Fibroblast of lung (primary cell): ENCODE measurements around the gene CCDC87.

ENCODE experiments used
- EZH2 ChIP-seq: IDR thresholded peaks from 2 replicates; pipeline ENCODE4 v1.5.1; 2012; ENCODE audit warnings: low read length, control low read depth, mild to moderate bottlenecking; ENCODE audit errors: missing control alignments
- TF ChIP-seq, protein P1 (sequence below), 2 donors: IDR thresholded peaks in 1 of 2; conservative IDR thresholded peaks in 1 of 2; 1 replicate in 1 of 2; 2 replicates in 1 of 2; pipeline ENCODE4 v1.5.1; 2011 to 2012; ENCODE audit warnings: low read length in 2 of 2, control low read depth in 1 of 2, inconsistent platforms in 1 of 2, low read depth in 1 of 2, mild to moderate bottlenecking in 1 of 2

DNA sequence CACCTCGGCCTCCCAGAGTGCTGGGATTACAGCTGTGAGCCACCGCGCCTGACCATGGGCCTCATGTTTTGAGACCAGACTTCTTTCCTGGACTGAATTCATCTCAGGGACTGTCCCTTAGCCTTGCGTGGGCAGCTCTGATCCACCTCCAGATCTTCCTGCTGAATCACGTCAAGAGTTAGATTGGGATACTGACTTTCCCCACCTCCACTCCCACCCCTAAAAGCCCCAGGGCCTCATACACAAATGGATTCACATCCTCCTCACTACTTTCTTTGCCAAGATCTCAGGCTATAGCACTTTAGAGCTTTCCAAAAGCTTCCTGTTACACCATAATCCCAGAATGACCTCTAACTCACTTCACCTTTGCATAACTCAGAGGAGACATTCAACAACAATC lies 12.1 kb downstream of the CCDC87 start:
- TF ChIP-seq, protein P1, sequence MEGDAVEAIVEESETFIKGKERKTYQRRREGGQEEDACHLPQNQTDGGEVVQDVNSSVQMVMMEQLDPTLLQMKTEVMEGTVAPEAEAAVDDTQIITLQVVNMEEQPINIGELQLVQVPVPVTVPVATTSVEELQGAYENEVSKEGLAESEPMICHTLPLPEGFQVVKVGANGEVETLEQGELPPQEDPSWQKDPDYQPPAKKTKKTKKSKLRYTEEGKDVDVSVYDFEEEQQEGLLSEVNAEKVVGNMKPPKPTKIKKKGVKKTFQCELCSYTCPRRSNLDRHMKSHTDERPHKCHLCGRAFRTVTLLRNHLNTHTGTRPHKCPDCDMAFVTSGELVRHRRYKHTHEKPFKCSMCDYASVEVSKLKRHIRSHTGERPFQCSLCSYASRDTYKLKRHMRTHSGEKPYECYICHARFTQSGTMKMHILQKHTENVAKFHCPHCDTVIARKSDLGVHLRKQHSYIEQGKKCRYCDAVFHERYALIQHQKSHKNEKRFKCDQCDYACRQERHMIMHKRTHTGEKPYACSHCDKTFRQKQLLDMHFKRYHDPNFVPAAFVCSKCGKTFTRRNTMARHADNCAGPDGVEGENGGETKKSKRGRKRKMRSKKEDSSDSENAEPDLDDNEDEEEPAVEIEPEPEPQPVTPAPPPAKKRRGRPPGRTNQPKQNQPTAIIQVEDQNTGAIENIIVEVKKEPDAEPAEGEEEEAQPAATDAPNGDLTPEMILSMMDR (conservative IDR thresholded peaks at IDR 0.05 in 1 of 2, IDR thresholded peaks at IDR 0.05 in 1 of 2; ENCODE audit: low read depth in 1 of 2, low read length in 2 of 2), result no peak
- no peak for TF ChIP-seq EZH2
